Rectal smooth muscle tissue (tissue), 1 donor: ENCODE measurements around the gene KDM1B.

Experiments used
- H3K27ac ChIP-seq: one replicate; pipeline ENCODE4 v1.7.0; 2013; ENCODE audit warnings: low read depth, low read length, inconsistent platforms
- H3K27me3 ChIP-seq: one replicate; pipeline ENCODE4 v1.7.0; 2013; ENCODE audit warnings: low read length; ENCODE audit not compliant: control insufficient read depth, insufficient read depth
- H3K36me3 ChIP-seq: one replicate; pipeline ENCODE4 v1.7.0; 2013; ENCODE audit warnings: low read length; ENCODE audit not compliant: control insufficient read depth, insufficient read depth
- H3K4me1 ChIP-seq: one replicate; pipeline ENCODE4 v1.7.0; 2013; ENCODE audit warnings: low read length; ENCODE audit not compliant: control insufficient read depth, insufficient read depth
- H3K4me3 ChIP-seq: one replicate; pipeline ENCODE4 v1.7.0; 2013; ENCODE audit warnings: low read length
- H3K9ac ChIP-seq: one replicate; pipeline ENCODE4 v1.7.0; 2013; ENCODE audit warnings: low read length

KDM1B gene

DNA sequence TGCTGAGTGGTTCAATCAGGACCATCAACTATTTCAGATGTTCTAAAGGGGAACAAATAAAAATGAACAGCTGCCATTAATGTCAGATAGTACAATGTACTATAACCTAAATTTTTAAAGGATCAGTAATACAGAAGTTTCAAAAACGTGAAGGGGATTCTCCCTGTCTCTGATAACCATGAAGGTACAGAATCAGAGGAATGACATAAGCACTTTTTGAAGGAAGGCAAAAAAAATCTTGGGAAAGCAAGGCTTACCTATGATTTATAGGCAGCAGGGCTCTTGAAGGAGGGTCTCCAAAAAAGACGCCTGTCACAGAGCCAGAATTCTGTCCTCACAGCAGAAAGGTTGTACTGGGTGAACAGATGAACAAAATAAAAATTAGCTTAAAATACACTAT lies 89.0 kb downstream of the KDM1B start:
- Histone ChIP-seq H3K4me3 (no peak overlapping the region), H3K27ac (no peak overlapping the region), H3K9ac (no peak overlapping the region), H3K36me3 (peaks cover 3% of the 10 kb centered on the region), H3K27me3 (no peaks in the 10 kb centered on the region), H3K4me1 (peaks cover 4% of the 10 kb centered on the region)

DNA sequence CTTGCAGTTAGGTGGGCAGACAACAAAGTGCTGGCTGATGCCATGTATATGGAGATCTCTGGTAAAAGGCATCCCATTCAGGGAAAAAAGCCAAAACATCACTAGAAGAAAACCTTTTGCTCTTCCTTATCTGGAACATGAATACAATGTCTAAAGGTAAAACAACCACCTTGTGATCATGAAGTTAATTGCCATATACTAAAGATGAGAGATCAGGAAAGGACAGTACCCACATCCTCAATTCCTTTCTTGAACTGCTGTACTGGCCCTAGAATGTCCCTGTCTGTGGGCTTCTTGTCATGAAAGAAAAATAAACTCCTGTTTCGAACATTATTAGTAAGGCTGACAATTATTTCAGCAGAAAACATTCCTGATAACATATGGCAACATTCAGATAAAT lies 89.9 kb downstream of the KDM1B start:
- H3K4me1 ChIP-seq, result peaks cover 4% of the 10 kb centered on the region
- peaks cover 3% of the 10 kb centered on the region for H3K36me3 ChIP-seq
- H3K9ac ChIP-seq, result no peak overlapping the region
- H3K4me3 ChIP-seq, result no peak overlapping the region
- no peaks in the 10 kb centered on the region for H3K27me3 ChIP-seq
- no peak overlapping the region for H3K27ac ChIP-seq

DNA sequence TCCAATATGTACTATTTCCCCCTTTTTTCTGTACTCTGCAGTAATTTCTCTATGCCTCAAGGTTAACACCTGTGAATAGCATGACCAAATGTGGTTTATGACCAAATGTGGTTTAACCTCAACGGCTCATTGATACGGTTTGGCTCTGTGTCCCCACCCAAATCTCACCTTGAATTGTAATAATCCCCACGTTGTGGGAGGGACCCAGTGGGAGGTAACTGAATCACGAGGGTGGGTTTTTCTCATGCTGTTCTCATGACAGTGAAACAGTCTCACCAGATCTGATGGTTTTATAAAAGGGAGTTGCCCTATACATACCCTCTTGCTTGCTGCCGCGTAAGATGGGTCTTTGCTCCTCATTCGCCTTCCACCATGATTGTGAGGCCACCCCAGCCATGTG lies 90.4 kb downstream of the KDM1B start:
- no peak overlapping the region for H3K27ac ChIP-seq
- no peaks in the 10 kb centered on the region for H3K27me3 ChIP-seq
- no peak overlapping the region for H3K9ac ChIP-seq
- peaks cover 3% of the 10 kb centered on the region for H3K36me3 ChIP-seq
- no peak overlapping the region for H3K4me3 ChIP-seq
- H3K4me1 ChIP-seq, result peaks cover 4% of the 10 kb centered on the region

DNA sequence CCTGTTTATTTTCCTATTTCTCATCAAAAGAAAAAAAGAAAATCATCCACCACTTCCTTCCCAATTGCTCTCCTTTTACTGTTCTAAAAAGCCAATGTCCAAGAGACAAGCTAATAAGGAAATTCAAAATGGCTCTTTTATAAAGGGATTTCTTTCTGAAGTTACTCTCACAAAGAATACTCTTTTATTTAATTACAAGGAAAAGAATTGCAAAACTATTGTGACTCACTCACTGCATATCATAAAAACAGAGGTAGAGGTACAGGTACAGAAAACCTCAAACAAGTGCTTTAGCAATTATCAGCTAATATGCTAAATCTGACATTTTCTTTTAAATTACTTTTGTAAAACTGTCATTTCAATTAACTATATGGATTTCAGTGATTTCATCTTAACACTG lies 91.0 kb downstream of the KDM1B start:
- Histone ChIP-seq H3K27ac (no peak overlapping the region), H3K4me3 (no peak overlapping the region), H3K36me3 (peaks cover 3% of the 10 kb centered on the region), H3K9ac (no peak overlapping the region), H3K27me3 (no peaks in the 10 kb centered on the region), H3K4me1 (peaks cover 4% of the 10 kb centered on the region)

DNA sequence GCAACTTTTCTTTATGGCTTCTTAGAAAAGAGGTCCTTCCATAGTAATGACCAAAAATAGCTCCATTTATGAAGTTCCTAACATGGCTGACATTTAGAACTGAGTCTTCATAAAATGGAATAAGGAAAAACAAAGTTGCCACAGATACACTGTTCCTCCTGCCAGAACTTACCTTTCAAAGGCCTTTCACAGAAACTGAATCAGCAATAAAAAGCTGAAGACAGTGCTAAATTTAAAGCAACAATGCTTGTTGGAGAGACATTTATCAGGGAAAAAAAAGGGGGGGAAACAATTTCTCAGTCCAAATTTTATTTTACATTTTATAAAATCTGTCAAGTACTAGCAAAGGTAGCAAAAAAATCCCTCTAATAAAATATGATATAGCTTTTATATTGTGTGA lies 91.8 kb downstream of the KDM1B start:
- Histone ChIP-seq H3K27ac (no peak overlapping the region), H3K36me3 (peaks cover 6% of the 10 kb centered on the region), H3K9ac (no peak overlapping the region), H3K27me3 (no peaks in the 10 kb centered on the region), H3K4me1 (peaks cover 3% of the 10 kb centered on the region), H3K4me3 (no peak overlapping the region)

DNA sequence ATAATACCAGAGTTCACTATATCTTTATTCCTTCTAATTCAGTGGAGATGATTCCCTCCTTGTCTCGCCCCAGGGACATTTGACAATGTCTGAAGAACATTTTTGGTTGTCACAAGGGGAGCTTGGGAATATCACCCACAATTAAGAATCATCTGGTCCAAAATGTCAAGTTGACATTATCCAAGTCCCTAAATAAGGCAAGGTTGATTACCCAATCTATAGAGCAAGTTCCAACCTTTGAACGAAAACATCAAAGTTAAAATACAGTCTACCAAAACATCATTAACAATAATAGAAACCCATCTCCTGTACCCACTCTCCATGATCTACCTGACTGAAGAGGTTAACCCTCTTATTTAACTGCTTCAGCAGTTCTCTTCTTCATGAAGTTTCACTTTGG lies 93.5 kb downstream of the KDM1B start:
- no peaks in the 10 kb centered on the region for H3K4me1 ChIP-seq
- H3K27ac ChIP-seq, result no peak overlapping the region
- no peak overlapping the region for H3K4me3 ChIP-seq
- H3K9ac ChIP-seq, result no peak overlapping the region
- peaks cover 6% of the 10 kb centered on the region for H3K36me3 ChIP-seq
- H3K27me3 ChIP-seq, result no peaks in the 10 kb centered on the region

DNA sequence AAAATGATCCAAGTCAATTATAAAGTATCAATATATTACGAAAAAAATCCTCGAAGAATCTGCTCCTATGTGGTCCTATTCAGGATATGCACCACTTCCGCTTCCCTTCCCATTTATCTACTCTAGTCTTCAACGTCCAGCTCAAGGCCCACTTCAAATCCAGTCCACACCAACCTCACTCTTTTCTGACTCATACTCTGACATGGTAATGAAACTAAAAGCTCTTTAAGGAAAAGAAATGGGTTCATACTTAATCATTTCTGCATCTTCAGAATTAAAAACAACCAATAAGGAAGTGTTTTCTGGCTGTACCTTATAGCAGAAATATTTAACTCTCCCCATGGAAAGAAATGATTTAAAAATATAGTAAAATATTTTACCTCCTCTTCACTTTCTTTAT lies 94.0 kb downstream of the KDM1B start:
- H3K9ac ChIP-seq, result no peak overlapping the region
- no peak overlapping the region for H3K4me3 ChIP-seq
- H3K27me3 ChIP-seq, result no peaks in the 10 kb centered on the region
- peaks cover 6% of the 10 kb centered on the region for H3K36me3 ChIP-seq
- no peaks in the 10 kb centered on the region for H3K4me1 ChIP-seq
- H3K27ac ChIP-seq, result no peak overlapping the region

DNA sequence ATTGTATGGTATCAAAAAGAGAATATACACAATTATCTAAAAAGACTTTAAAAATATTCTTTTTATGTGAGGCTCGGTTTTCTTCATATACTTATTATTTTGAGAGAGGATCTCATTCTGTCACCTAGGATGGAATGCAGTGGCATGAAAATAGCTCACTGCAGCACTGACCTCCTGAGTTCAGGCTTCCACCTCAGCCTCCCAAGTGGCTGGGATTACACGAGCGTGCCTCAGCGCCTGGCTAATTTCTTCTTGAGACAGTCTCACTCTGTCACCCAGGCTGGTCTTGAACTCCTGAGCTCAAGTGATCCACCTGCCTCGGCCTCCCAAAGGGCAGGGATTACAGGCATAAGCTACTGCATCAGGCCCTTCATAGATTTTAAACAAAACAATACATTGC lies 98.4 kb downstream of the KDM1B start:
- H3K27ac ChIP-seq, result no peak overlapping the region
- no peak overlapping the region for H3K9ac ChIP-seq
- H3K27me3 ChIP-seq, result no peaks in the 10 kb centered on the region
- peaks cover 8% of the 10 kb centered on the region for H3K36me3 ChIP-seq
- H3K4me3 ChIP-seq, result no peak overlapping the region
- H3K4me1 ChIP-seq, result no peaks in the 10 kb centered on the region

DNA sequence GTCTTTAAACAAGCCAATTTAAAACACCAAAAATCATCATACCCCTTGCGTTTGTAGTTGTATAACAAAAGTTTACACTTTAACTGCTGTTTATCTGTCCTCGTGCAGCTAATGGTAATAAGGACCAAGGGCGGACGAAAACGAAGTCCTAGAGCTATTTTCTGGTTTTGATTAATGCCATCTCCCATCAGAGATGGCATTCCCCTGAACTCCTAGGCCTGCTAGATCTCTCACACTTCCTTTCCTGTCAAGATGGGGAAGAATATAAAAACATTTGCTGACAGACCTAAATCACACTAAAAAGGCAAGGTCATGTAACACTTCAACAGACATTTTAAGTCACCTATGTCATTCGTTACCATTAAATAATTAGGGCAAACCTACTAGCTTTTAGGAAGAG lies 99.6 kb downstream of the KDM1B start:
- H3K9ac ChIP-seq, result no peak overlapping the region
- H3K4me1 ChIP-seq, result no peaks in the 10 kb centered on the region
- H3K4me3 ChIP-seq, result no peak overlapping the region
- H3K27ac ChIP-seq, result no peak overlapping the region
- H3K27me3 ChIP-seq, result no peaks in the 10 kb centered on the region
- H3K36me3 ChIP-seq, result peaks cover 7% of the 10 kb centered on the region

DNA sequence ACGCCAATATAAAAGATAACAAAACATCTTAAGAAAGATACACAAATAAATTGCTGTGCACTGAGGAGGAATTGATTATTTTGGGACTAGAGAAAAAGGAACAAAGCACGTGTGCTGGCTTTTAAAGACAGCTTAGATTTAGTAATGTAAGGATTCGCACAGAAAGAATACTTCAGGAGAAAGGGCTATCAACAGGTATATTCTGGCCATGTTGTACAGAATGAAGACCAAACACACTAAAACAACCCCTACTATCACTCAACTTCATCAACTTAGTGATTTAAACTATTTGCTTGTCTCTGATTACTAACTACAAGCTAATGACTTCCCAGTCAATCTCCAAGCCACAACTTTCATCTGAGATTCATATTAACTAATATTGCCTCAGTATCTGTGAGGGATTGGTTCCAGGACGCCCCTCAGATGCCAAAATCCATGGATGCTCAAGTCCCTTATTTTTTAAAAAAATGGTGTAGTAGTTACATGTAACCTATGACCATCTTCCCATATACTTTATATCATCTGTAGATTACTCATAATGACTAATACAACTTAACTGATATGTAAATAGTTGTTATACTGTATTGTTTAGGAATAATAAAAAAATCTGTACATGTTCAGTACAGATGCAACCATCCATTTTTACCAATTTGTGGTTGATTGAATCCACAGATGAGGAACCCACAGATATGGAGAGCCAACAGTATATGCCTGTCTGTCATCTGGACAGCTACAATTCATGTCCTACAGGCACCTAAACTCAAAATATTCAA lies 104.6 kb downstream of the KDM1B start:
- peaks cover 4% of the 10 kb centered on the region for H3K36me3 ChIP-seq
- no peak overlapping the region for H3K4me3 ChIP-seq
- H3K27me3 ChIP-seq, result no peaks in the 10 kb centered on the region
- H3K9ac ChIP-seq, result no peak overlapping the region
- no peak overlapping the region for H3K27ac ChIP-seq
- peaks cover under 1% of the 10 kb centered on the region for H3K4me1 ChIP-seq

DNA sequence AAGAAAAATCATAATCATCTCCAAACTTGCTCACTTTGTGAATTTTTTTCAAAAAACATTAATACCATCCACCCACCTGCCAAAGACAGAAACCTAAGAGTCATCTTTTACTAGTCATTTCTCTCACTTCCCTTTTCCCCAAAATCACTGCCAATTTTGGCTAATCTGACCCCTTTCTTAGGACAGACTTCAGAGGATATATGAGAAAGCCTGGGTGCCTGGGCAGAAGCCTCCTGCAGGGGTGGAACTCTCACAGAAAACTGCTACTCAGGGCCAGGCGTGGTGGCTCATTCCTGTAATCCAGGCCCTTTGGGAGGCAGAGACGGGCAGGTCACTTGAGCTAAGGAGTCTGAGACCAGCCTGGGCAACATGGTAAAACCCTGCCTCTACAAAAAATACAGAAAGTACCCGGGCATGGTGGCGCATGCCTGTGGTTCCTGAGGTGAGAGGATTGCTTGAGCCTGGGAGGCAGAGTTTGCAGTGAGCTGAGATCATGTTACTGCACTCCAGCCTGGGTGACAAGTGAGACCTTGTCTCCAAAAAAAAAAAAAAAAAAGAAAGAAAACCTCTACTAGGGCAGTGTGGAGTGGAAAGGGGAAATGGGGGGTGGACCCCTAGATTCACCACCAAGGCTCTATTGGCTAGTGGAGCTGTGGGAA lies 105.4 kb downstream of the KDM1B start:
- no peak overlapping the region for H3K4me3 ChIP-seq
- no peaks in the 10 kb centered on the region for H3K27me3 ChIP-seq
- H3K9ac ChIP-seq, result no peak overlapping the region
- H3K36me3 ChIP-seq, result no peaks in the 10 kb centered on the region
- H3K27ac ChIP-seq, result no peak overlapping the region
- H3K4me1 ChIP-seq, result peaks cover 4% of the 10 kb centered on the region

DNA sequence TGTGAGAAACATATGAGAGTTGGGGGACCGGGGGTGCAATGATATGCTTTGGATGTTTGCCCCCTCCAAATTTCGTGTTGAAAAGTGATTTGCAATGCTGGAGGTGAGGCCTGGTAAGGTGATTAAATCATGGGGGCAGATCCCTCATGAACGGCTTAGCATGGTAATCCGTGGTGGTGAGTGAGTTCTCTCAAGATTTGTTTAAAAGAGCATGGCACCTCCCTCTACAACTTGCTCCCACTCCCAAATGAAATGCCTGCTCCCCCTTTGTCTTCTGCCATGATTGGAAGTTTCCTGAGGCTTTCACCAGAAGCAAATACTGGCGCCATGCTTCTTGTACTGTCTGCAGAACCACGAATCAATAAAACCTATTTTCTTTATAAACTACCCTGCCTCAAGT lies 106.7 kb downstream of the KDM1B start:
- Histone ChIP-seq H3K4me1 (peaks cover 4% of the 10 kb centered on the region), H3K4me3 (no peak overlapping the region)

More for the DNA sequence above, 106.7 kb downstream of the KDM1B start:
- no peaks in the 10 kb centered on the region for H3K27me3 ChIP-seq
- H3K36me3 ChIP-seq, result no peaks in the 10 kb centered on the region
- no peak overlapping the region for H3K27ac ChIP-seq
- H3K9ac ChIP-seq, result no peak overlapping the region
